GM12892 (cell line): ENCODE measurements around the gene TET1.

Experiments
- POLR2A ChIP-seq: IDR thresholded peaks from 2 replicates; pipeline ENCODE4 v1.6.1; 2011; ENCODE audit warnings: low read depth, low read length, control low read depth
- POLR2AphosphoS5 ChIP-seq: IDR thresholded peaks from 2 replicates; pipeline ENCODE4 v1.6.1; 2011; ENCODE audit warnings: low read depth, low read length, control low read depth

GRCh38 chr10:68594405-68594804 is 34.3 kb downstream of the TET1 start:
- no peak for TF ChIP-seq POLR2A
- TF ChIP-seq POLR2AphosphoS5: no peak
